Measurements from ENCODE around the gene PPP1R13B. TPM values are rescaled to one million over a fixed set of nuclear protein-coding genes. Genes with fewer than 3 reads are reported as not detected.

PPP1R13B gene
- total RNA-seq, 4 donors from 2014 or later, result 10.7 to 48.3 (median 23.3) TPM

GRCh38 chr14:103716091-103716801 is 131.1 kb downstream of the PPP1R13B start:
- Histone ChIP-seq H3K27me3 (no peaks in the 10 kb centered on the region), H3K9me3 (no peaks in the 10 kb centered on the region), H3K4me3 (peak overlapping the region; percentile 56 to 97 (median 74)), H3K36me3 (no peaks in the 10 kb centered on the region), H3K4me1 (peaks cover 0 to 84% (median 27%) of the 10 kb centered on the region in 4 donors), H3K27ac (peak overlapping the region; percentile 59 to 95 (median 82))
- WGBS, 2 donors, result 2 to 3% methylated on average over 4 to 36 of the region's 72 CpGs
- TF ChIP-seq POLR2A (IDR thresholded peaks at IDR 0.05) (no peak), EP300 (IDR thresholded peaks at IDR 0.05) (peak in 1 of 2 donors; percentile 6)
- DNase-seq (ENCODE audit: low spot score in 2 of 2), result no peak

- Histone ChIP-seq H3K9me3 (no peaks in the 10 kb centered on the region), H3K27ac (peak within 1 kb of the TSS; percentile 59 to 95 (median 82)), H3K36me3 (no peaks in the 10 kb centered on the region), H3K4me1 (peaks cover 0 to 81% (median 27%) of the 10 kb centered on the region in 4 donors), H3K4me3 (peak within 1 kb of the TSS; percentile 62 to 97 (median 74)), H3K27me3 (no peaks in the 10 kb centered on the region)
- TF ChIP-seq EP300 (IDR thresholded peaks at IDR 0.05) (peak; percentile 17 to 72), POLR2A (IDR thresholded peaks at IDR 0.05) (peak; percentile 71 to 92), CTCF (IDR thresholded peaks at IDR 0.05) (peak in 2 of 5 experiments; percentile 30 to 69)
- 0 to 2% methylated on average over 46 to 63 of the region's 121 CpGs for WGBS, 2 donors
- DNase-seq (ENCODE audit: low spot score in 2 of 2), result peak; percentile 99 to 100
Observed at GRCh38 chr14:103715052-103716000, 132.0 kb downstream of the PPP1R13B start, which contains the start of the genes XRCC3 and ZFYVE21. Gene XRCC3 (minus strand): TSS chr14:103715451. CDS start chr14:103711087, 4,364 bp downstream. Gene ZFYVE21 (plus strand): TSS chr14:103715810. CDS start chr14:103715842, 32 bp downstream.

- Histone ChIP-seq H3K4me1 (peaks cover 0 to 71% (median 27%) of the 10 kb centered on the region in 4 donors), H3K4me3 (peak overlapping the region in 2 of 4 donors; percentile 62 to 97), H3K27ac (no peak overlapping the region), H3K27me3 (no peaks in the 10 kb centered on the region), H3K36me3 (peaks cover 0 to 10% (median 0%) of the 10 kb centered on the region in 3 donors), H3K9me3 (no peaks in the 10 kb centered on the region)
- DNase-seq (ENCODE audit: low spot score in 2 of 2), result no peak
- 69 to 73% methylated on average over 16 of the region's 16 CpGs for WGBS, 2 donors
- TF ChIP-seq CTCF (IDR thresholded peaks at IDR 0.05), result no peak
- TF ChIP-seq POLR2A (IDR thresholded peaks at IDR 0.05), result no peak
- TF ChIP-seq EP300 (IDR thresholded peaks at IDR 0.05), result no peak
Observed at GRCh38 chr14:103714063-103714724, 133.2 kb downstream of the PPP1R13B start.

- peaks cover 0 to 64% (median 24%) of the 10 kb centered on the region in 4 donors for H3K4me1 ChIP-seq
- H3K4me3 ChIP-seq, result no peak overlapping the region
- peaks cover 0 to 17% (median 0%) of the 10 kb centered on the region in 3 donors for H3K36me3 ChIP-seq
- H3K27me3 ChIP-seq, result no peaks in the 10 kb centered on the region
- WGBS, 2 donors, result 82 to 90% methylated on average over 16 to 18 of the region's 18 CpGs
- no peaks in the 10 kb centered on the region for H3K9me3 ChIP-seq
- TF ChIP-seq CTCF (IDR thresholded peaks at IDR 0.05), result no peak
- TF ChIP-seq POLR2A (IDR thresholded peaks at IDR 0.05), result no peak
- TF ChIP-seq EP300 (IDR thresholded peaks at IDR 0.05), result no peak
- H3K27ac ChIP-seq, result no peak overlapping the region
- no peak for DNase-seq (ENCODE audit: low spot score in 2 of 2)
Observed at GRCh38 chr14:103713304-103714062, 133.9 kb downstream of the PPP1R13B start.
